ENCODE measurements around the gene PARN. TPM values are rescaled to one million over a fixed set of nuclear protein-coding genes. Genes with fewer than 3 reads are reported as not detected.

PARN gene
- total RNA-seq, 2 donors from 2014 or later = 24.1 to 99.9 TPM

DNA sequence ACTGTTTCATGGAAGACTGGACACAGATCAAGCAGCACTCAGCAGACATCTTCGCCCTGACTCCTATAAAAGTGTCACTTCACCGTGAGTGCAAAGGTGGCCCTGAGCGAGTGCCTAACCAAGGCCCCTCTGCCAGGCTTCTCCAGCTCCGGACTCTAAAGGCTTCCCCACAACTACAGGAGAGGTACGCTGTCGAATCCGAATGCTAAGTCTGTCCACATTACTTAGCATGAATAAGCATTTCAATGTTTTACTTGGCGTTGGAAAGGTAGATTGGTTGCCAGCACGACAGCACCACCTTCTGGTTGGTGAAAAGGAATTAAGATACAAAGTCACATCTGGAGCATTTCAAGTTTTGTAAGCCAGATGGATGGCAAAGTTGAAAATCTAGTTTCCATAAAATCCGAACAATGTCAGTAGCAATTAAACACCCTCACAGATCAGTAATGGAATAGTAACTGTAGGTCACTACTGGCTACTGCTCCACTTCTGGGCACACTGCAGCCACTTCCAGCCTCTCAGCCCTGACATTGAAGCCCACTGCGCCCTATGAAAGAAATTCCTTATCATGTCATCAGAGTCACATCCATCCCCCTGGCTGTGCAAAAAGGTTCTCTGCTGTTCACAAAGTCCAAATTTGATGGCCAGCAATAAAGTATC, 100.9 kb downstream of the PARN start:
- intact Hi-C loops (cut with DNase I) = no loop called here
- Histone ChIP-seq H3K9me3 (no peaks in the 10 kb centered on the region), H3K27me3 (no peaks in the 10 kb centered on the region), H3K4me3 (no peak overlapping the region), H3K4me1 (peaks cover 33% of the 10 kb centered on the region), H3K27ac (peak overlapping the region in 2 of 4 donors; percentile 12 to 44), H3K36me3 (replicated peaks in 1 of 2; ENCODE audit: insufficient read depth in 1 of 2, low read depth in 2 of 2) (no peaks in the 10 kb centered on the region)
- 18% methylated on average over 11 of the region's 11 CpGs for WGBS, 2 donors
- DNase-seq = peak; percentile 83 to 86 (median 85)
- ATAC-seq = peak; percentile 94
- TF ChIP-seq, protein P1, sequence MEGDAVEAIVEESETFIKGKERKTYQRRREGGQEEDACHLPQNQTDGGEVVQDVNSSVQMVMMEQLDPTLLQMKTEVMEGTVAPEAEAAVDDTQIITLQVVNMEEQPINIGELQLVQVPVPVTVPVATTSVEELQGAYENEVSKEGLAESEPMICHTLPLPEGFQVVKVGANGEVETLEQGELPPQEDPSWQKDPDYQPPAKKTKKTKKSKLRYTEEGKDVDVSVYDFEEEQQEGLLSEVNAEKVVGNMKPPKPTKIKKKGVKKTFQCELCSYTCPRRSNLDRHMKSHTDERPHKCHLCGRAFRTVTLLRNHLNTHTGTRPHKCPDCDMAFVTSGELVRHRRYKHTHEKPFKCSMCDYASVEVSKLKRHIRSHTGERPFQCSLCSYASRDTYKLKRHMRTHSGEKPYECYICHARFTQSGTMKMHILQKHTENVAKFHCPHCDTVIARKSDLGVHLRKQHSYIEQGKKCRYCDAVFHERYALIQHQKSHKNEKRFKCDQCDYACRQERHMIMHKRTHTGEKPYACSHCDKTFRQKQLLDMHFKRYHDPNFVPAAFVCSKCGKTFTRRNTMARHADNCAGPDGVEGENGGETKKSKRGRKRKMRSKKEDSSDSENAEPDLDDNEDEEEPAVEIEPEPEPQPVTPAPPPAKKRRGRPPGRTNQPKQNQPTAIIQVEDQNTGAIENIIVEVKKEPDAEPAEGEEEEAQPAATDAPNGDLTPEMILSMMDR (IDR thresholded peaks at IDR 0.05) = peak; percentile 44 to 98 (median 91)
- TF ChIP-seq POLR2A (IDR thresholded peaks at IDR 0.05) = no peak

DNA sequence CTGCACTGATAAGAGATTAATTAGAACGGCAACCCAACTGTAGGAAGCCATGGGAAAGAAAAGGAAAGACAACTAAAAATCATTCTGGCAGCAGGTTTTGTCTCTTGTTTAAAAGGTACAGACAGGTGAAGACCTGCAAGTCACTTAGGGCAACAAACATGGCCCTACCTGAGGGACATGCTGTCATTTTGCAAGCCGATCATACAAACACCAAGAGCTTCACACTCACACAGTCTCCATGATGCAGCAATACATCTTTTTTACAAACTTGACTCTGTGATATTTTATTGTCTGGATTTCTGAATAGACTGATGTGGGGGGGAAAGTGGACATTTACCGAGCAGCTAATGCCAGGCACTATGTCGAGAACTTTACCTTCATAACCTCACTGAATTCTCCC, 101.8 kb downstream of the PARN start:
- H3K27ac ChIP-seq = peak overlapping the region; percentile 11 to 60 (median 38)
- DNase-seq (no peak), ATAC-seq (no peak)
- TF ChIP-seq, protein P1 (IDR thresholded peaks at IDR 0.05) = no peak
- TF ChIP-seq POLR2A (IDR thresholded peaks at IDR 0.05) = no peak
- H3K36me3 ChIP-seq (replicated peaks in 1 of 2; ENCODE audit: insufficient read depth in 1 of 2, low read depth in 2 of 2) = no peaks in the 10 kb centered on the region
- H3K27me3 ChIP-seq = no peaks in the 10 kb centered on the region
- WGBS, 2 donors = 82 to 89% methylated on average over 4 of the region's 4 CpGs
- H3K4me1 ChIP-seq = peaks cover 33% of the 10 kb centered on the region
- intact Hi-C loops (cut with DNase I) = no loop called here
- H3K4me3 ChIP-seq = no peak overlapping the region
- H3K9me3 ChIP-seq = no peaks in the 10 kb centered on the region

DNA sequence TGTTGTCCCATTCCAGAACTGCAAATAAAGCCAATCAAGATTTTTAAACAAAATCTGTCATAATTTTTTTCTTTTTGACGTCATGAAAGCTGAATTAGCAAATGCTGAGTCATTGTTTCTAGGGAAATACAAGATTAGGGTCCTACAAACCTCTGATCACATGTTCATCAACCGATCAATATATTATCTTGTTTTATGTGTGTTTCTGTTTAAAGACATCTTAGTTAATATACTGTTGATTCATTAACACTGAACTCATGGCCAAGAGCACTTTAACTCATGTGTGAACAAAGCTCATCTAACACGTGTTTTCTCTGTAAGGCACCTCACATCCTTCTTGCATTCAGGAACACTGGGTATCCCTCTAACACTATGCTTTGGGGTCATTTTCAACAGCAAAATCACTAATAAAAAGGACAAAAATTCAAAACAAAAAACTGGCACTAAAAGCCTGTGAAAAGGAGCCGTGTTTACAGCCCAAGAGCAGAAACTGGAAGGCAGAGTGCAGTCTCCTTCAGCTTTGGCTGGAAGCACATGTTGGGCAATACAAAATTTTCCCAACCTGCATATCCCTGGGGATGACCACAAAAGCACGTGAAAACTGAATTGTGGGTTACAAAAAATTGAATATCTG, 102.5 kb downstream of the PARN start:
- Histone ChIP-seq H3K4me3 (no peak overlapping the region), H3K36me3 (replicated peaks in 1 of 2; ENCODE audit: insufficient read depth in 1 of 2, low read depth in 2 of 2) (no peaks in the 10 kb centered on the region), H3K9me3 (no peaks in the 10 kb centered on the region), H3K27ac (peak overlapping the region; percentile 11 to 60 (median 38)), H3K4me1 (peaks cover 33% of the 10 kb centered on the region), H3K27me3 (no peaks in the 10 kb centered on the region)
- 9 to 11% methylated on average over 5 of the region's 5 CpGs for WGBS, 2 donors
- intact Hi-C loops (cut with DNase I) = no loop called here
- DNase-seq (peak in 3 of 4 donors; percentile 33 to 42 (median 42)), ATAC-seq (peak; percentile 54)
- TF ChIP-seq POLR2A (IDR thresholded peaks at IDR 0.05) = no peak
- TF ChIP-seq, protein P1 (IDR thresholded peaks at IDR 0.05) = no peak

DNA sequence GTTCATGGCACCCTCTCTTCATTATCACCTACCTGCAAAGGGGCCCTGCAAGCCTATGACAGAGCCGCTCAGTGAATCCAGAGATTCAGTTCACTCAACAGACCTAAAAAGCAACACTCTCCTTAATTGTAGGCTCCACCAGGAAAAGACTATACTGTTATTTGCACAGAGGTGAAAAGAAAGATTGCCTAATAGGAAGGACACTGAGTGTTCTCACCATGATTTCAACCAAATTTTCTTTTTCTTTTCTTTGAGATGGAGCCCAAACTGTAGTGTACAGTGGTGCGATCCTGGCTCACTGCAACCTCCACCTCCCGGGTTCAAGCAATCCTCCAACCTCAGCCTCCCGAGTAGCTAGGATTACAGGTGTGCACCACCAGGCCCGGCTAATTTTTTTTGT, 104.5 kb downstream of the PARN start:
- Histone ChIP-seq H3K4me1 (peaks cover 33% of the 10 kb centered on the region), H3K36me3 (replicated peaks in 1 of 2; ENCODE audit: insufficient read depth in 1 of 2, low read depth in 2 of 2) (no peaks in the 10 kb centered on the region), H3K4me3 (no peak overlapping the region), H3K27ac (no peak overlapping the region), H3K9me3 (no peaks in the 10 kb centered on the region), H3K27me3 (no peaks in the 10 kb centered on the region)
- ATAC-seq = no peak
- intact Hi-C loops (cut with DNase I) = no loop called here
- TF ChIP-seq, protein P1 (IDR thresholded peaks at IDR 0.05) = no peak
- no peak for TF ChIP-seq POLR2A (IDR thresholded peaks at IDR 0.05)
- DNase-seq = no peak
- WGBS, 2 donors = 95 to 96% methylated on average over 5 of the region's 5 CpGs

Data from body of pancreas (tissue), 4 donors.